ENCODE measurements around the gene PARD3.

DNA sequence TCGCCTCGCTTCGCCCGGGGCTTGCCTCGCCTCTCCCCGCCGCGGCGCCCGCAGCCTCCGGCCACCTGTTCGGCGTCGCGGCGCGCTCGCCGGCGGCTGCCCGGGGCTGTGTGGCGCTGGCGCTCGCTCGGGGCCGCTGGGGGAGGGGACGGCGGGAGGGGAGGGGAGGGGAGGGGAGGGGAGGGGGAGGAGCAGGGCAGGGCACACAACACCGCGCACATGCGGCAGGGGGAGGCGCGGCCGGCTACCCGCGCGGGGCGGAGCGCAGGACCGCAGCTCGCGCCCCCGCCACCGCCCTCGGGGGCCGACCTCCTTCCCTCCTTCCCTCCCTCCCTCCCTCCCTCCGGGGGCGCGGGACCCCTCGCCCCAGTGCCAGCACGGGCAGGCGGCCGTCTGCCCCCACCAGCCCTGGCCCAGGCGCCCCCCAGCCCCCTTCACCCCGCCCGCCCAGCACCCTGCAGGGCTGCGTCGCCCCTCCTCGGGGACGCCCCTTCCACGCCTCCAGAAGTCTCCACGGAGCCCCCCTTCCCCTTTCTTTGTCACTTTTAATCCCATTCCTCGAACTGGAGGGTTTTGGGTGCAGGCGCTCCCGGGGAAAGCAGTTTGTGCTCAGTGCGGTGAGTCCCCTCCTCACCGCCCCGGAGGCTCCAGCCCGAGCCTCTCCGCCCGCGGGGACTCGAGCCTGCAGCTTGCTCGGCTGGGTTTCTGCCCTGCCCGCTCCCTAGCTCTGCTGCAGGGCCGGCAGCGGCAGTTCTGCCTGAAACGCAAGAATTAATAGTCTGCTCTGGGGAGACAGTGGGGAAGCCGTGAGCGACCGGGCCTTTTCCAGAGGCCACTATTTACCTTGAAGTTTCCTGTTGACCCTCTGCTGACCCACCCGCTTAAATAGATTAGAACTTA is at the start of gene PARD3:
- TF ChIP-seq, protein P1, sequence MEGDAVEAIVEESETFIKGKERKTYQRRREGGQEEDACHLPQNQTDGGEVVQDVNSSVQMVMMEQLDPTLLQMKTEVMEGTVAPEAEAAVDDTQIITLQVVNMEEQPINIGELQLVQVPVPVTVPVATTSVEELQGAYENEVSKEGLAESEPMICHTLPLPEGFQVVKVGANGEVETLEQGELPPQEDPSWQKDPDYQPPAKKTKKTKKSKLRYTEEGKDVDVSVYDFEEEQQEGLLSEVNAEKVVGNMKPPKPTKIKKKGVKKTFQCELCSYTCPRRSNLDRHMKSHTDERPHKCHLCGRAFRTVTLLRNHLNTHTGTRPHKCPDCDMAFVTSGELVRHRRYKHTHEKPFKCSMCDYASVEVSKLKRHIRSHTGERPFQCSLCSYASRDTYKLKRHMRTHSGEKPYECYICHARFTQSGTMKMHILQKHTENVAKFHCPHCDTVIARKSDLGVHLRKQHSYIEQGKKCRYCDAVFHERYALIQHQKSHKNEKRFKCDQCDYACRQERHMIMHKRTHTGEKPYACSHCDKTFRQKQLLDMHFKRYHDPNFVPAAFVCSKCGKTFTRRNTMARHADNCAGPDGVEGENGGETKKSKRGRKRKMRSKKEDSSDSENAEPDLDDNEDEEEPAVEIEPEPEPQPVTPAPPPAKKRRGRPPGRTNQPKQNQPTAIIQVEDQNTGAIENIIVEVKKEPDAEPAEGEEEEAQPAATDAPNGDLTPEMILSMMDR (IDR thresholded peaks at IDR 0.05; ENCODE audit: low read depth, low read length, poor library complexity, severe bottlenecking): no peak
- TF ChIP-seq EZH2phosphoT487 (IDR thresholded peaks at IDR 0.05; ENCODE audit: borderline replicate concordance, low read length): no peak
